ENCODE results near the gene SDK1.

The SDK1 gene

GRCh38 chr7:3821488-3821887 lies 520.4 kb downstream of the SDK1 start:
- Mint-ChIP-seq H3K36me3 (ENCODE audit: low read depth) (no peaks in the 10 kb centered on the region), H3K4me1 (ENCODE audit: low read depth) (peaks cover 2% of the 10 kb centered on the region), H3K9me3 (no peaks in the 10 kb centered on the region), H3K4me3 (no peak overlapping the region), H3K27ac (no peak overlapping the region), H3K27me3 (peaks cover 3% of the 10 kb centered on the region)
- DNase-seq: no peak

GRCh38 chr7:3825491-3825890 lies 524.4 kb downstream of the SDK1 start:
- Mint-ChIP-seq H3K36me3 (ENCODE audit: low read depth) (no peaks in the 10 kb centered on the region), H3K27me3 (peaks cover 3% of the 10 kb centered on the region), H3K27ac (no peak overlapping the region), H3K9me3 (no peaks in the 10 kb centered on the region), H3K4me1 (ENCODE audit: low read depth) (no peaks in the 10 kb centered on the region), H3K4me3 (no peak overlapping the region)
- DNase-seq: no peak

GRCh38 chr7:3832199-3832598 lies 531.1 kb downstream of the SDK1 start:
- Mint-ChIP-seq H3K27me3 (peaks cover 7% of the 10 kb centered on the region), H3K4me1 (ENCODE audit: low read depth) (no peaks in the 10 kb centered on the region), H3K27ac (no peak overlapping the region), H3K9me3 (no peaks in the 10 kb centered on the region), H3K4me3 (no peak overlapping the region), H3K36me3 (ENCODE audit: low read depth) (no peaks in the 10 kb centered on the region)
- DNase-seq: no peak

- DNase-seq: no peak
- Mint-ChIP-seq H3K4me1 (ENCODE audit: low read depth) (no peaks in the 10 kb centered on the region), H3K4me3 (no peak overlapping the region), H3K27me3 (peaks cover 16% of the 10 kb centered on the region), H3K9me3 (no peaks in the 10 kb centered on the region), H3K27ac (no peak overlapping the region), H3K36me3 (ENCODE audit: low read depth) (no peaks in the 10 kb centered on the region)
These were observed 534.1 kb downstream of the SDK1 start for GRCh38 chr7:3835109-3835508.

- H3K27ac Mint-ChIP-seq: no peak overlapping the region
- H3K36me3 Mint-ChIP-seq (ENCODE audit: low read depth): no peaks in the 10 kb centered on the region
- no peaks in the 10 kb centered on the region for H3K4me1 Mint-ChIP-seq (ENCODE audit: low read depth)
- H3K9me3 Mint-ChIP-seq: no peaks in the 10 kb centered on the region
- H3K4me3 Mint-ChIP-seq: no peak overlapping the region
- DNase-seq: no peak
- peaks cover 16% of the 10 kb centered on the region for H3K27me3 Mint-ChIP-seq
These were observed 535.8 kb downstream of the SDK1 start for GRCh38 chr7:3836855-3837254.

- Mint-ChIP-seq H3K36me3 (ENCODE audit: low read depth) (no peaks in the 10 kb centered on the region), H3K4me3 (no peak overlapping the region), H3K27me3 (no peaks in the 10 kb centered on the region), H3K27ac (no peak overlapping the region), H3K9me3 (no peaks in the 10 kb centered on the region), H3K4me1 (ENCODE audit: low read depth) (no peaks in the 10 kb centered on the region)
- no peak for DNase-seq
These were observed 543.6 kb downstream of the SDK1 start for GRCh38 chr7:3844540-3845151.

- no peaks in the 10 kb centered on the region for H3K4me1 Mint-ChIP-seq (ENCODE audit: low read depth)
- no peaks in the 10 kb centered on the region for H3K27me3 Mint-ChIP-seq
- no peak for DNase-seq
- H3K9me3 Mint-ChIP-seq: no peaks in the 10 kb centered on the region
- H3K4me3 Mint-ChIP-seq: no peak overlapping the region
- no peak overlapping the region for H3K27ac Mint-ChIP-seq
- H3K36me3 Mint-ChIP-seq (ENCODE audit: low read depth): no peaks in the 10 kb centered on the region
These were observed 545.7 kb downstream of the SDK1 start for GRCh38 chr7:3846738-3847137.

GRCh38 chr7:3847336-3847735 lies 546.3 kb downstream of the SDK1 start:
- Mint-ChIP-seq H3K9me3 (no peaks in the 10 kb centered on the region), H3K27ac (no peak overlapping the region), H3K4me3 (no peak overlapping the region), H3K4me1 (ENCODE audit: low read depth) (no peaks in the 10 kb centered on the region), H3K36me3 (ENCODE audit: low read depth) (no peaks in the 10 kb centered on the region), H3K27me3 (no peaks in the 10 kb centered on the region)
- no peak for DNase-seq

- H3K4me3 Mint-ChIP-seq: no peak overlapping the region
- no peaks in the 10 kb centered on the region for H3K36me3 Mint-ChIP-seq (ENCODE audit: low read depth)
- DNase-seq: no peak
- H3K27ac Mint-ChIP-seq: no peak overlapping the region
- peaks cover 4% of the 10 kb centered on the region for H3K4me1 Mint-ChIP-seq (ENCODE audit: low read depth)
- H3K27me3 Mint-ChIP-seq: no peaks in the 10 kb centered on the region
- H3K9me3 Mint-ChIP-seq: no peaks in the 10 kb centered on the region
These were observed 558.4 kb downstream of the SDK1 start for GRCh38 chr7:3859431-3859830.

GRCh38 chr7:3860932-3861331 lies 559.9 kb downstream of the SDK1 start:
- Mint-ChIP-seq H3K27ac (no peak overlapping the region), H3K9me3 (no peaks in the 10 kb centered on the region), H3K36me3 (ENCODE audit: low read depth) (no peaks in the 10 kb centered on the region), H3K4me1 (ENCODE audit: low read depth) (peaks cover 4% of the 10 kb centered on the region), H3K27me3 (peaks cover 5% of the 10 kb centered on the region), H3K4me3 (no peak overlapping the region)
- no peak for DNase-seq

GRCh38 chr7:3861386-3861785 lies 560.3 kb downstream of the SDK1 start:
- no peaks in the 10 kb centered on the region for H3K36me3 Mint-ChIP-seq (ENCODE audit: low read depth)
- peaks cover 4% of the 10 kb centered on the region for H3K4me1 Mint-ChIP-seq (ENCODE audit: low read depth)
- H3K9me3 Mint-ChIP-seq: no peaks in the 10 kb centered on the region
- H3K27me3 Mint-ChIP-seq: peaks cover 5% of the 10 kb centered on the region
- H3K27ac Mint-ChIP-seq: no peak overlapping the region
- H3K4me3 Mint-ChIP-seq: no peak overlapping the region
- no peak for DNase-seq

- H3K27ac Mint-ChIP-seq: no peak overlapping the region
- peaks cover 5% of the 10 kb centered on the region for H3K27me3 Mint-ChIP-seq
- H3K4me3 Mint-ChIP-seq: no peak overlapping the region
- peaks cover 4% of the 10 kb centered on the region for H3K4me1 Mint-ChIP-seq (ENCODE audit: low read depth)
- no peaks in the 10 kb centered on the region for H3K36me3 Mint-ChIP-seq (ENCODE audit: low read depth)
- no peak for DNase-seq
- no peaks in the 10 kb centered on the region for H3K9me3 Mint-ChIP-seq
These were observed 560.9 kb downstream of the SDK1 start for GRCh38 chr7:3861941-3862340.

GRCh38 chr7:3862774-3863173 lies 561.7 kb downstream of the SDK1 start:
- Mint-ChIP-seq H3K9me3 (no peaks in the 10 kb centered on the region), H3K27ac (no peak overlapping the region), H3K36me3 (ENCODE audit: low read depth) (no peaks in the 10 kb centered on the region), H3K4me3 (no peak overlapping the region), H3K27me3 (peaks cover 5% of the 10 kb centered on the region), H3K4me1 (ENCODE audit: low read depth) (peaks cover 4% of the 10 kb centered on the region)
- no peak for DNase-seq

GRCh38 chr7:3866277-3866676 lies 565.2 kb downstream of the SDK1 start:
- no peaks in the 10 kb centered on the region for H3K36me3 Mint-ChIP-seq (ENCODE audit: low read depth)

GRCh38 chr7:3867863-3868262 lies 566.8 kb downstream of the SDK1 start:
- DNase-seq: no peak
- Mint-ChIP-seq H3K36me3 (ENCODE audit: low read depth) (no peaks in the 10 kb centered on the region), H3K27ac (no peak overlapping the region), H3K4me1 (ENCODE audit: low read depth) (no peaks in the 10 kb centered on the region), H3K4me3 (no peak overlapping the region), H3K27me3 (peaks cover 5% of the 10 kb centered on the region), H3K9me3 (peaks cover under 1% of the 10 kb centered on the region)

More at GRCh38 chr7:3866277-3866676, 565.2 kb downstream of the SDK1 start:
- Mint-ChIP-seq H3K27ac (no peak overlapping the region), H3K9me3 (no peaks in the 10 kb centered on the region), H3K27me3 (peaks cover 5% of the 10 kb centered on the region), H3K4me1 (ENCODE audit: low read depth) (peaks cover 4% of the 10 kb centered on the region), H3K4me3 (no peak overlapping the region)
- no peak for DNase-seq
